Stimulated activated CD4-positive, alpha-beta T cell treated with anti-CD3 and anti-CD28 coated beads, Interleukin-2, amount 100 ng/mL, for 4 hours (primary cell): Measurements from ENCODE around the gene MAGEA2.
"Not testable (repeated sequence)": the region's sequence is repeated elsewhere in the genome, so short reads cannot be mapped to it uniquely, and the experiment has no call there.

Experiments used
- DNase-seq: peaks from one replicate; pipeline ENCODE4 v3.0.0-alpha.2; 2020; ENCODE audit warnings: low read depth

MAGEA2 gene

GRCh38 chrX:152709173-152709572 lies 44.5 kb downstream of the MAGEA2 start, which contains the start of gene CSAG2:
CSAG2 (minus strand) TSS chrX:152709273; CDS start chrX:152709112, 161 bp downstream.
- not testable (repeated sequence) for DNase-seq

GRCh38 chrX:152706500-152706899 lies 47.1 kb downstream of the MAGEA2 start:
- DNase-seq: not testable (repeated sequence)

- DNase-seq: not testable (repeated sequence)
Measured at GRCh38 chrX:152700390-152700789, 53.3 kb downstream of the MAGEA2 start.
